Erythroblast (primary cell): ENCODE measurements around the gene CHADL.

Source experiments
- GATA1 ChIP-seq: IDR thresholded peaks from 2 replicates; pipeline ENCODE4 v1.6.1; 2011; ENCODE audit warnings: low read depth, mild to moderate bottlenecking, control low read depth, low read length, moderate library complexity
- POLR2A ChIP-seq: IDR thresholded peaks from 2 replicates; pipeline ENCODE4 v1.6.1; 2011; ENCODE audit warnings: mild to moderate bottlenecking, low read length

DNA sequence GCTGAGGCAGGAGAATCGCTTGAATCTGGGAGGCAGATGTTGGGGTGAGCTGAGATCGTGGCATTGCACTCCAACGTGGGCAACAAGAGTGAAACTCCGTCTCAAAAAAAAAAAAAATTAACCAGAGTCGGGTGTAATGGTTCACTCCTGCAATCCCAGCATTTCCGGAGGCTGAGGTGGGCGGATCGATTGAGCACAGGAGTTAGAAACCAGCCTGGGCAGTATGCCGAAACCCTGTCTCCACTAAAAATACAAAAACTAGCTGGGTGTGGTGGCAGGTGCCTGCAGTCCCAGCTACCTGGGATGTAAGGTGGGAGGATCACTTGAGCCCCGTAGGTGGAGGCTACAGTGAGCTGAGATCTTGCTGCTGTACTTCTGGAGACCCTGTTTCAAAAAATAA lies 43.7 kb upstream of the CHADL start:
- TF ChIP-seq POLR2A (no peak), GATA1 (no peak)
